PFSK-1 (cell line): ENCODE data around the gene MYH15.

Experiments
- POLR2AphosphoS5 ChIP-seq: IDR thresholded peaks from 2 replicates; pipeline ENCODE4 v1.6.1; 2012; ENCODE audit warnings: low read depth, mild to moderate bottlenecking, control low read depth, low read length, moderate library complexity
- REST ChIP-seq, 2 experiments: IDR thresholded peaks; 2 replicates each; pipeline versions ENCODE4 v1.6.1 to v1.8.0; 2011 to 2012; ENCODE audit warnings: low read depth in 2 of 2, low read length in 2 of 2, control low read depth in 1 of 2, inconsistent platforms in 1 of 2, mild to moderate bottlenecking in 1 of 2, moderate library complexity in 1 of 2; ENCODE audit not compliant: insufficient read depth in 1 of 2
- TAF1 ChIP-seq: IDR thresholded peaks from 2 replicates; pipeline ENCODE4 v1.6.1; 2012; ENCODE audit warnings: low read length, control low read depth, borderline replicate concordance; ENCODE audit not compliant: insufficient read depth

GRCh38 chr3:108527817-108528216 is 17.4 kb upstream of the MYH15 start:
- TF ChIP-seq POLR2AphosphoS5 (no peak), TAF1 (no peak), REST (IDR thresholded peaks at IDR 0.05; ENCODE audit: insufficient read depth in 1 of 2, low read depth in 2 of 2, low read length in 2 of 2) (no peak)
